Measurements from ENCODE around the gene NLGN1. TPM values are rescaled to one million over a fixed set of nuclear protein-coding genes. Genes with fewer than 3 reads are reported as not detected.

NLGN1 gene
- total and polyA plus RNA-seq, 9 of the 15 experiments (the other 6 are each of a cell fraction or from before 2014, with no cell fraction given) = under 0.01 to 0.01 TPM; not detected in 7

DNA sequence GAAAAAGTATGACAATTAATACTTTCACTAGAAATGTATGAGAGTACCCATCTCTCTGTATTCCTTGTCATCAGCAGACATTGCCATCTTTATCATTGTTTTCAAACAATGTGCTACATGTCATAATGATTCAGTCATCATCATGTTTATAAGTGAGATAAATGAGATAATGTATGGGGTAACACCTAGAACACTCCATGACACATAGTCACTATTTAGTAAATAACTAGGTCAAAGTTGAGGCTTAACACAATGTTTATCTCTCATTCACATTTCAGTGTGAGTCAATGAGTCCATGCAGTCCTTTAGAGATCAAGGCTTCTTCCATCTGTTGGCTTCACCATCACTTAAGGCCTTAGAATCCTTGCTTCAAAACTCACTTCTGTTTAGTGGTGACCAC lies 70.0 kb downstream of the NLGN1 start:
- H3K27ac ChIP-seq (ENCODE audit: extremely low read depth, low read depth, low read length) = no peak overlapping the region
- no peak overlapping the region for H2AFZ ChIP-seq (ENCODE audit: low read depth, low read length)
- no peak overlapping the region for H3K4me3 ChIP-seq
- intact Hi-C loops (cut with micrococcal nuclease) = no loop called here
- no TSS peak for BruUV-seq (replicated peaks)
- ATAC-seq = no peak
- H3K27me3 ChIP-seq (ENCODE audit: control insufficient read depth in 2 of 2, insufficient read depth in 2 of 2, low read length in 2 of 2) = no peaks in the 10 kb centered on the region
- no peaks in the 10 kb centered on the region for H3K36me3 ChIP-seq (ENCODE audit: control insufficient read depth, insufficient read depth, low read length)
- FAIRE-seq = no peak
- H3K79me2 ChIP-seq (ENCODE audit: control insufficient read depth, insufficient read depth, low read length) = no peaks in the 10 kb centered on the region
- H3K9me3 ChIP-seq (replicated peaks; ENCODE audit: control insufficient read depth, insufficient read depth, low read depth, low read length) = peaks cover 2% of the 10 kb centered on the region; the same call in 1 of the 2 replicates
- no peaks in the 10 kb centered on the region for H3K9me1 ChIP-seq (ENCODE audit: control insufficient read depth, insufficient read depth, low read length)
- H4K20me1 ChIP-seq (replicated peaks; ENCODE audit: control insufficient read depth, insufficient read depth, low read length) = no peaks in the 10 kb centered on the region
- in situ Hi-C loops (cut with MboI) = no loop called here
- no peak overlapping the region for H3K4me2 ChIP-seq (ENCODE audit: insufficient read depth, low read length)
- ChIA-PET CTCF (ENCODE audit: low intra/inter-chr PET ratio) (no interaction called here), POLR2A (no interaction called here)
- H3K4me1 ChIP-seq (replicated peaks in 1 of 2; ENCODE audit: control insufficient read depth in 2 of 2, insufficient read depth in 2 of 2, low read length in 2 of 2) = no peaks in the 10 kb centered on the region
- no peak for DNase-seq (ENCODE audit: extremely low read depth in 1 of 4, low spot score in 3 of 4)
- no peak overlapping the region for H3K9ac ChIP-seq (ENCODE audit: insufficient read depth in 1 of 2, low read depth in 2 of 2, low read length in 2 of 2)
- TF ChIP-seq ATF1 (CRISPR knock-in tag; IDR thresholded peaks at IDR 0.05) (no peak), ATF1 (tag; IDR thresholded peaks at IDR 0.05) (no peak), MTA3 (IDR thresholded peaks at IDR 0.05; ENCODE audit: borderline replicate concordance) (no peak), CREB5 (CRISPR knock-in tag; IDR thresholded peaks at IDR 0.05) (no peak), ZEB2 (IDR thresholded peaks at IDR 0.05) (no peak), NFRKB (IDR thresholded peaks at IDR 0.05; ENCODE audit: low read depth) (no peak), RBM14 (IDR thresholded peaks at IDR 0.05; ENCODE audit: borderline replicate concordance, insufficient read depth, low read depth, low read length) (no peak), CTCFL (IDR thresholded peaks at IDR 0.05; ENCODE audit: borderline replicate concordance, insufficient read depth, low read depth, low read length, poor library complexity, severe bottlenecking) (no peak), STAT5A (IDR thresholded peaks at IDR 0.05; ENCODE audit: borderline replicate concordance, low read length) (no peak), TCFL5 (CRISPR knock-in tag; conservative IDR thresholded peaks at IDR 0.05) (no peak)
- TF ChIP-seq, protein P1, sequence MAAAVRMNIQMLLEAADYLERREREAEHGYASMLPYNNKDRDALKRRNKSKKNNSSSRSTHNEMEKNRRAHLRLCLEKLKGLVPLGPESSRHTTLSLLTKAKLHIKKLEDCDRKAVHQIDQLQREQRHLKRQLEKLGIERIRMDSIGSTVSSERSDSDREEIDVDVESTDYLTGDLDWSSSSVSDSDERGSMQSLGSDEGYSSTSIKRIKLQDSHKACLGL (CRISPR knock-in tag; IDR thresholded peaks at IDR 0.05; ENCODE audit: borderline replicate concordance, poor library complexity, severe bottlenecking) = no peak
- TF ChIP-seq, protein P2, sequence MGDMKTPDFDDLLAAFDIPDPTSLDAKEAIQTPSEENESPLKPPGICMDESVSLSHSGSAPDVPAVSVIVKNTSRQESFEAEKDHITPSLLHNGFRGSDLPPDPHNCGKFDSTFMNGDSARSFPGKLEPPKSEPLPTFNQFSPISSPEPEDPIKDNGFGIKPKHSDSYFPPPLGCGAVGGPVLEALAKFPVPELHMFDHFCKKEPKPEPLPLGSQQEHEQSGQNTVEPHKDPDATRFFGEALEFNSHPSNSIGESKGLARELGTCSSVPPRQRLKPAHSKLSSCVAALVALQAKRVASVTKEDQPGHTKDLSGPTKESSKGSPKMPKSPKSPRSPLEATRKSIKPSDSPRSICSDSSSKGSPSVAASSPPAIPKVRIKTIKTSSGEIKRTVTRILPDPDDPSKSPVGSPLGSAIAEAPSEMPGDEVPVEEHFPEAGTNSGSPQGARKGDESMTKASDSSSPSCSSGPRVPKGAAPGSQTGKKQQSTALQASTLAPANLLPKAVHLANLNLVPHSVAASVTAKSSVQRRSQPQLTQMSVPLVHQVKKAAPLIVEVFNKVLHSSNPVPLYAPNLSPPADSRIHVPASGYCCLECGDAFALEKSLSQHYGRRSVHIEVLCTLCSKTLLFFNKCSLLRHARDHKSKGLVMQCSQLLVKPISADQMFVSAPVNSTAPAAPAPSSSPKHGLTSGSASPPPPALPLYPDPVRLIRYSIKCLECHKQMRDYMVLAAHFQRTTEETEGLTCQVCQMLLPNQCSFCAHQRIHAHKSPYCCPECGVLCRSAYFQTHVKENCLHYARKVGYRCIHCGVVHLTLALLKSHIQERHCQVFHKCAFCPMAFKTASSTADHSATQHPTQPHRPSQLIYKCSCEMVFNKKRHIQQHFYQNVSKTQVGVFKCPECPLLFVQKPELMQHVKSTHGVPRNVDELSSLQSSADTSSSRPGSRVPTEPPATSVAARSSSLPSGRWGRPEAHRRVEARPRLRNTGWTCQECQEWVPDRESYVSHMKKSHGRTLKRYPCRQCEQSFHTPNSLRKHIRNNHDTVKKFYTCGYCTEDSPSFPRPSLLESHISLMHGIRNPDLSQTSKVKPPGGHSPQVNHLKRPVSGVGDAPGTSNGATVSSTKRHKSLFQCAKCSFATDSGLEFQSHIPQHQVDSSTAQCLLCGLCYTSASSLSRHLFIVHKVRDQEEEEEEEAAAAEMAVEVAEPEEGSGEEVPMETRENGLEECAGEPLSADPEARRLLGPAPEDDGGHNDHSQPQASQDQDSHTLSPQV (IDR thresholded peaks at IDR 0.05) = no peak
- TF ChIP-seq, protein P3, sequence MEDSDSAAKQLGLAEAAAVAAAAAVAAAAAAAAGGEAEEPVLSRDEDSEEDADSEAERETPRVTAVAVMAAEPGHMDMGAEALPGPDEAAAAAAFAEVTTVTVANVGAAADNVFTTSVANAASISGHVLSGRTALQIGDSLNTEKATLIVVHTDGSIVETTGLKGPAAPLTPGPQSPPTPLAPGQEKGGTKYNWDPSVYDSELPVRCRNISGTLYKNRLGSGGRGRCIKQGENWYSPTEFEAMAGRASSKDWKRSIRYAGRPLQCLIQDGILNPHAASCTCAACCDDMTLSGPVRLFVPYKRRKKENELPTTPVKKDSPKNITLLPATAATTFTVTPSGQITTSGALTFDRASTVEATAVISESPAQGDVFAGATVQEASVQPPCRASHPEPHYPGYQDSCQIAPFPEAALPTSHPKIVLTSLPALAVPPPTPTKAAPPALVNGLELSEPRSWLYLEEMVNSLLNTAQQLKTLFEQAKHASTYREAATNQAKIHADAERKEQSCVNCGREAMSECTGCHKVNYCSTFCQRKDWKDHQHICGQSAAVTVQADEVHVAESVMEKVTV (CRISPR knock-in tag; IDR thresholded peaks at IDR 0.05) = no peak
